HepG2 (cell line): ENCODE data around the gene CRYAB. TPM values are rescaled to one million over a fixed set of nuclear protein-coding genes. Genes with fewer than 3 reads are reported as not detected.

Experiments
- AHR ChIP-seq: IDR thresholded peaks from 2 replicates; pipeline ENCODE4 v1.6.1; 2018; ENCODE audit warnings: missing genetic modification reagents, missing compliant biosample characterization
- AKAP8 ChIP-seq: sonication (generic); formaldehyde crosslinking; IDR thresholded peaks from 2 replicates; pipeline ENCODE4 v1.5.1; 2020; ENCODE audit warnings: mild to moderate bottlenecking, missing genetic modification reagents
- ARID2 ChIP-seq: sonication (generic); formaldehyde crosslinking; IDR thresholded peaks from 2 replicates; pipeline ENCODE4 v1.8.1; 2022; ENCODE audit warnings: mild to moderate bottlenecking, missing genetic modification reagents, borderline replicate concordance
- CREM ChIP-seq, 2 experiments: sonication (generic) in 1 of 2; formaldehyde crosslinking in 1 of 2; IDR thresholded peaks; 2 replicates each; pipeline versions ENCODE4 v1.4.0 to v1.6.1; 2016 to 2020; ENCODE audit warnings: antibody characterized with exemption in 1 of 2, mild to moderate bottlenecking in 1 of 2, missing genetic modification reagents in 1 of 2
- ETV5 ChIP-seq: IDR thresholded peaks from 2 replicates; pipeline ENCODE4 v1.6.1; 2018; ENCODE audit warnings: missing biosample characterization, missing genetic modification reagents, inconsistent platforms, borderline replicate concordance
- GATAD2A ChIP-seq: IDR thresholded peaks from 2 replicates; pipeline ENCODE4 v1.6.1; 2016
- HDAC2 ChIP-seq: sonication (generic); formaldehyde crosslinking; IDR thresholded peaks from 2 replicates; pipeline ENCODE4 v1.4.0; 2020; ENCODE audit warnings: missing genetic modification reagents
- NR1H2 ChIP-seq: sonication (generic); formaldehyde crosslinking; IDR thresholded peaks from 2 replicates; pipeline ENCODE4 v1.8.1; 2022; ENCODE audit warnings: low read depth, missing genetic modification reagents, borderline replicate concordance
- PHF8 ChIP-seq: sonication (generic); formaldehyde crosslinking; IDR thresholded peaks from 2 replicates; pipeline ENCODE4 v1.5.0; 2020; ENCODE audit warnings: missing genetic modification reagents
- RFXAP ChIP-seq: sonication (generic); formaldehyde crosslinking; IDR thresholded peaks from 2 replicates; pipeline ENCODE4 v1.4.0; 2020; ENCODE audit warnings: missing genetic modification reagents, borderline replicate concordance
- SALL1 ChIP-seq: sonication (generic); formaldehyde crosslinking; IDR thresholded peaks from 2 replicates; pipeline ENCODE4 v1.8.0; 2022; ENCODE audit warnings: mild to moderate bottlenecking, missing genetic modification reagents
- SIN3A ChIP-seq: IDR thresholded peaks from 2 replicates; pipeline ENCODE4 v1.6.1; 2011; ENCODE audit warnings: low read depth, mild to moderate bottlenecking, control low read depth, low read length, borderline replicate concordance
- SP5 ChIP-seq: IDR thresholded peaks from 2 replicates; pipeline ENCODE4 v1.6.1; 2016; ENCODE audit warnings: low read depth, borderline replicate concordance
- TAF1 ChIP-seq: sonication (generic); formaldehyde crosslinking; IDR thresholded peaks from 2 replicates; pipeline ENCODE4 v1.4.0; 2020; ENCODE audit warnings: missing genetic modification reagents
- ZFYVE20 ChIP-seq: sonication (generic); formaldehyde crosslinking; IDR thresholded peaks from 2 replicates; pipeline ENCODE4 v1.8.0; 2023; ENCODE audit warnings: low read depth, mild to moderate bottlenecking, moderate library complexity, missing genetic modification reagents, borderline replicate concordance
- ZNF331 ChIP-seq: sonication (generic); formaldehyde crosslinking; IDR thresholded peaks from 2 replicates; pipeline ENCODE4 v1.4.0; 2020; ENCODE audit warnings: missing genetic modification reagents
- ZNF501 ChIP-seq: sonication (generic); formaldehyde crosslinking; IDR thresholded peaks from 2 replicates; pipeline ENCODE4 v1.5.1; 2020; ENCODE audit warnings: mild to moderate bottlenecking, moderate library complexity, missing genetic modification reagents
- ZNF580 ChIP-seq: IDR thresholded peaks from 2 replicates; pipeline ENCODE4 v1.6.1; 2016; ENCODE audit warnings: low read depth, borderline replicate concordance
- ZNF687 ChIP-seq: sonication (generic); formaldehyde crosslinking; IDR thresholded peaks from 2 replicates; pipeline ENCODE4 v1.5.1; 2020; ENCODE audit warnings: mild to moderate bottlenecking, missing genetic modification reagents, moderate library complexity
- ZNF724P ChIP-seq: sonication (generic); formaldehyde crosslinking; IDR thresholded peaks from 2 replicates; pipeline ENCODE4 v1.8.0; 2022; ENCODE audit warnings: missing genetic modification reagents, borderline replicate concordance
- ZNF766 ChIP-seq: sonication (generic); formaldehyde crosslinking; IDR thresholded peaks from 2 replicates; pipeline ENCODE4 v1.5.0; 2020; ENCODE audit warnings: missing genetic modification reagents, borderline replicate concordance
- ZNF891 ChIP-seq: sonication (generic); formaldehyde crosslinking; IDR thresholded peaks from 2 replicates; pipeline ENCODE4 v1.5.0; 2020; ENCODE audit warnings: mild to moderate bottlenecking, missing genetic modification reagents
- ZSCAN25 ChIP-seq: sonication (generic); formaldehyde crosslinking; IDR thresholded peaks from 2 replicates; pipeline ENCODE4 v1.8.0; 2022; ENCODE audit warnings: mild to moderate bottlenecking, missing genetic modification reagents
- ZSCAN31 ChIP-seq: sonication (generic); formaldehyde crosslinking; IDR thresholded peaks from 2 replicates; pipeline ENCODE4 v1.5.0; 2020; ENCODE audit warnings: low read depth, mild to moderate bottlenecking, missing genetic modification reagents
- polyA plus RNA-seq, 8 experiments: library from polyadenylated mRNA; depleted of rRNA in 3 of 8; stranded (reverse) in 7 of 8; unstranded in 1 of 8; fragments of >200 nt; fragmentation: Illumina TruSeq in 4 of 8; extraction: Trizol in 4 of 8; gene quantifications; 2 replicates each; pipeline versions ENCODE4 v1.2.1 to v1.2.3, GENCODE V29; 2011 to 2016; ENCODE audit warnings: low read depth in 4 of 8, missing spikeins in 1 of 8, mixed read lengths in 1 of 8; ENCODE audit not compliant: insufficient read depth in 1 of 8
- total RNA-seq, 5 experiments: library from RNA; depleted of rRNA; stranded (reverse); fragments of >200 nt; fragmentation: Illumina TruSeq; extraction: Trizol; gene quantifications; 2 replicates each; pipeline ENCODE4 v1.2.3, GENCODE V29; 2016; ENCODE audit warnings: low read depth in 1 of 5
- TF ChIP-seq, protein P1 (sequence below): sonication (generic); formaldehyde crosslinking; IDR thresholded peaks from 2 replicates; pipeline ENCODE4 v1.8.0; 2022; ENCODE audit warnings: missing genetic modification reagents, mild to moderate bottlenecking, borderline replicate concordance
- TF ChIP-seq, protein P2 (sequence below): IDR thresholded peaks from 2 replicates; pipeline ENCODE4 v1.6.1; 2016; ENCODE audit warnings: mild to moderate bottlenecking, missing biosample characterization, missing genetic modification reagents

Gene CRYAB
- total and polyA plus RNA-seq, 2 of the 13 experiments (the other 11 are each of a cell fraction or from before 2014, with no cell fraction given): 0.55 to 1.1 TPM

- TF ChIP-seq TAF1 (CRISPR knock-in tag): 0 out of 2 replicates have a peak, but pooled peaks have one; percentile 20
- 0 out of 2 replicates have a peak, but pooled peaks have one; percentile 37 for TF ChIP-seq ZNF891 (CRISPR knock-in tag)
- TF ChIP-seq ZSCAN25: no peak
- no peak for TF ChIP-seq NR1H2 (CRISPR knock-in tag)
- no peak for TF ChIP-seq ZNF724P (CRISPR knock-in tag)
- no peak for TF ChIP-seq AKAP8 (CRISPR knock-in tag)
- no peak for TF ChIP-seq SALL1 (CRISPR knock-in tag)
- TF ChIP-seq ZNF687 (CRISPR knock-in tag): 0 out of 2 replicates have a peak, but pooled peaks have one; percentile 64
- TF ChIP-seq ARID2 (CRISPR knock-in tag): peak; percentile 16; the same call in 1 of the 2 replicates
- TF ChIP-seq ZFYVE20 (CRISPR knock-in tag): no peak
- 0 out of 2 replicates have a peak, but pooled peaks have one; percentile 0 for TF ChIP-seq ZNF331 (CRISPR knock-in tag)
- TF ChIP-seq HDAC2 (CRISPR knock-in tag): 0 out of 2 replicates have a peak, but pooled peaks have one; percentile 40
- TF ChIP-seq CREM (IDR thresholded peaks at IDR 0.05): no peak
- TF ChIP-seq CREM (CRISPR knock-in tag; IDR thresholded peaks at IDR 0.05): no peak
- 0 out of 2 replicates have a peak, but pooled peaks have one; percentile 28 for TF ChIP-seq AHR (CRISPR knock-in tag)
- 0 out of 2 replicates have a peak, but pooled peaks have one; percentile 16 for TF ChIP-seq RFXAP
- TF ChIP-seq SP5: peak; percentile 21; the same call in 1 of the 2 replicates
- TF ChIP-seq ZNF766 (CRISPR knock-in tag): 0 out of 2 replicates have a peak, but pooled peaks have one; percentile 0
- peak; percentile 12; the same call in 1 of the 2 replicates for TF ChIP-seq ETV5 (CRISPR knock-in tag)
- TF ChIP-seq, protein P1, sequence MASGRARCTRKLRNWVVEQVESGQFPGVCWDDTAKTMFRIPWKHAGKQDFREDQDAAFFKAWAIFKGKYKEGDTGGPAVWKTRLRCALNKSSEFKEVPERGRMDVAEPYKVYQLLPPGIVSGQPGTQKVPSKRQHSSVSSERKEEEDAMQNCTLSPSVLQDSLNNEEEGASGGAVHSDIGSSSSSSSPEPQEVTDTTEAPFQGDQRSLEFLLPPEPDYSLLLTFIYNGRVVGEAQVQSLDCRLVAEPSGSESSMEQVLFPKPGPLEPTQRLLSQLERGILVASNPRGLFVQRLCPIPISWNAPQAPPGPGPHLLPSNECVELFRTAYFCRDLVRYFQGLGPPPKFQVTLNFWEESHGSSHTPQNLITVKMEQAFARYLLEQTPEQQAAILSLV (CRISPR knock-in tag): no peak
- TF ChIP-seq GATAD2A (CRISPR knock-in tag): no peak
- TF ChIP-seq, protein P2, sequence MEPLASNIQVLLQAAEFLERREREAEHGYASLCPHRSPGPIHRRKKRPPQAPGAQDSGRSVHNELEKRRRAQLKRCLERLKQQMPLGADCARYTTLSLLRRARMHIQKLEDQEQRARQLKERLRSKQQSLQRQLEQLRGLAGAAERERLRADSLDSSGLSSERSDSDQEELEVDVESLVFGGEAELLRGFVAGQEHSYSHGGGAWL (CRISPR knock-in tag): peak; percentile 19; the same call in 1 of the 2 replicates
- TF ChIP-seq ZNF580: peak; percentile 35
- TF ChIP-seq ZNF501 (CRISPR knock-in tag): peak; percentile 48; the same call in 1 of the 2 replicates
- TF ChIP-seq PHF8 (CRISPR knock-in tag): 0 out of 2 replicates have a peak, but pooled peaks have one; percentile 20
- 0 out of 2 replicates have a peak, but pooled peaks have one; percentile 4 for TF ChIP-seq ZSCAN31 (CRISPR knock-in tag)
- 0 out of 2 replicates have a peak, but pooled peaks have one; percentile 19 for TF ChIP-seq SIN3A
These were observed 25.8 kb upstream of the CRYAB start (continued) for GRCh38 chr11:111937461-111937769.
